ENCODE measurements around the gene DYNC1I1. TPM values are rescaled to one million over a fixed set of nuclear protein-coding genes. Genes with fewer than 3 reads are reported as not detected.
A peak's percentile ranks its signal among the peaks of the same experiment; 100 is the strongest.

DYNC1I1 gene
- polyA plus RNA-seq, 1 of the 3 experiments (the other 2 are of a cell fraction): 0.05 TPM

- Histone ChIP-seq H3K27me3 (ENCODE audit: insufficient read depth) (no peaks in the 10 kb centered on the region), H3K4me1 (ENCODE audit: control insufficient read depth in 1 of 2, insufficient read depth in 2 of 2, low read depth in 1 of 2, low read length in 1 of 2) (peaks cover 0 to 9% of the 10 kb centered on the region in 2 experiments; a peak in 2 of 4 replicates), H3K9me2 (no peaks in the 10 kb centered on the region), H3K4me3 (ENCODE audit: low read depth in 2 of 2, low read length in 1 of 2) (no peak overlapping the region), H3K9me3 (no peaks in the 10 kb centered on the region), H2AFZ (ENCODE audit: low read depth) (no peak overlapping the region), H3K36me3 (replicated peaks in 1 of 2; ENCODE audit: control insufficient read depth in 1 of 2, insufficient read depth in 2 of 2, low read length in 1 of 2) (no peaks in the 10 kb centered on the region), H3K4me2 (no peak overlapping the region), H3F3A (replicated peaks; ENCODE audit: insufficient read depth) (peaks cover 11% of the 10 kb centered on the region), H4K20me1 (ENCODE audit: insufficient read depth) (no peaks in the 10 kb centered on the region), H3K79me2 (ENCODE audit: insufficient read depth) (no peaks in the 10 kb centered on the region), H3K9ac (no peak overlapping the region), H3K27ac (ENCODE audit: low read depth in 2 of 2, low read length in 1 of 2) (no peak overlapping the region)
- TF ChIP-seq NRF1 (IDR thresholded peaks at IDR 0.05; ENCODE audit: low read depth, low read length): no peak
- no peak for TF ChIP-seq SMC3 (IDR thresholded peaks at IDR 0.05; ENCODE audit: low read depth, low read length)
- TF ChIP-seq TAF1 (IDR thresholded peaks at IDR 0.05; ENCODE audit: borderline replicate concordance, low read depth, low read length): no peak
- no peak for TF ChIP-seq ELF1 (IDR thresholded peaks at IDR 0.05)
- no peak for TF ChIP-seq EZH2phosphoT487 (IDR thresholded peaks at IDR 0.05; ENCODE audit: borderline replicate concordance, low read depth)
- TF ChIP-seq PBX3 (IDR thresholded peaks at IDR 0.05): no peak
- TF ChIP-seq TEAD4 (IDR thresholded peaks at IDR 0.05; ENCODE audit: borderline replicate concordance, insufficient read depth): no peak
- no peak for TF ChIP-seq CTCF (IDR thresholded peaks at IDR 0.05)
- TF ChIP-seq GATA2 (CRISPR knock-in tag; IDR thresholded peaks at IDR 0.05): no peak
- no peak for TF ChIP-seq REST (IDR thresholded peaks at IDR 0.05; ENCODE audit: low read depth, low read length)
- CTCF ChIA-PET: interaction anchor here (1.2 to 2.2 kb wide), 3 partner anchors 86 to 937 kb away, joined by 3 to 6 read pairs (median 5); no protein-coding TSS in a partner anchor
- WGBS (ENCODE audit: low lambda C conversion rate): 91% methylated on average over 6 of the region's 6 CpGs
- POLR2A ChIA-PET: no interaction called here
- DNase-seq: no peak
These were observed 318.4 kb downstream of the DYNC1I1 start for GRCh38 chr7:96090756-96091155.

- CTCF ChIA-PET: interaction anchor here (0.8 kb wide), 1 partner anchor 934 kb away, joined by 3 read pairs; no protein-coding TSS in a partner anchor
- no peak overlapping the region for H3K4me3 ChIP-seq (ENCODE audit: low read depth in 2 of 2, low read length in 1 of 2)
- POLR2A ChIA-PET: no interaction called here
- no peak overlapping the region for H3K4me2 ChIP-seq
- peak overlapping the region in 1 of 2 experiments; percentile 66; a peak in 2 of 4 replicates for H3K27ac ChIP-seq (ENCODE audit: low read depth in 2 of 2, low read length in 1 of 2)
- H3K4me1 ChIP-seq (ENCODE audit: control insufficient read depth in 1 of 2, insufficient read depth in 2 of 2, low read depth in 1 of 2, low read length in 1 of 2): peaks cover 0 to 7% of the 10 kb centered on the region in 2 experiments; a peak in 2 of 4 replicates
- 6% methylated on average over 1 of the region's 1 CpG for WGBS (ENCODE audit: low lambda C conversion rate)
- H2AFZ ChIP-seq (ENCODE audit: low read depth): no peak overlapping the region
- no peaks in the 10 kb centered on the region for H3K36me3 ChIP-seq (replicated peaks in 1 of 2; ENCODE audit: control insufficient read depth in 1 of 2, insufficient read depth in 2 of 2, low read length in 1 of 2)
- H3K27me3 ChIP-seq (ENCODE audit: insufficient read depth): no peaks in the 10 kb centered on the region
- H3K79me2 ChIP-seq (ENCODE audit: insufficient read depth): no peaks in the 10 kb centered on the region
- H4K20me1 ChIP-seq (ENCODE audit: insufficient read depth): no peaks in the 10 kb centered on the region
- peaks cover 11% of the 10 kb centered on the region for H3F3A ChIP-seq (replicated peaks; ENCODE audit: insufficient read depth)
- H3K9me3 ChIP-seq: no peaks in the 10 kb centered on the region
- no peak overlapping the region for H3K9ac ChIP-seq
- H3K9me2 ChIP-seq: no peaks in the 10 kb centered on the region
- no peak for DNase-seq
- TF ChIP-seq FOSL2 (IDR thresholded peaks at IDR 0.05; ENCODE audit: borderline replicate concordance, low read depth) (peak; percentile 95), TAF1 (IDR thresholded peaks at IDR 0.05; ENCODE audit: borderline replicate concordance, low read depth, low read length) (no peak), JUND (IDR thresholded peaks at IDR 0.05) (peak; percentile 95), PBX3 (IDR thresholded peaks at IDR 0.05) (peak; percentile 43; the same call in 1 of the 2 replicates), CTCF (IDR thresholded peaks at IDR 0.05) (no peak), SMC3 (IDR thresholded peaks at IDR 0.05; ENCODE audit: low read depth, low read length) (no peak), RXRA (IDR thresholded peaks at IDR 0.05; ENCODE audit: borderline replicate concordance, low read depth) (peak; percentile 53; the same call in 1 of the 2 replicates), TCF12 (IDR thresholded peaks at IDR 0.05) (peak; percentile 86), EP300 (IDR thresholded peaks at IDR 0.05; ENCODE audit: borderline replicate concordance in 1 of 2, low read depth in 1 of 2, low read length in 1 of 2) (peak in 1 of 2 experiments; percentile 88; a peak in 2 of 4 replicates), MAX (IDR thresholded peaks at IDR 0.05; ENCODE audit: low read depth) (peak; percentile 50; the same call in 1 of the 2 replicates)
These were observed 321.1 kb downstream of the DYNC1I1 start for GRCh38 chr7:96093435-96093834.
